ENCODE data around the gene BHLHE40.
A peak's percentile ranks its signal among the peaks of the same experiment; 100 is the strongest.

BHLHE40 gene

GRCh38 chr3:5001135-5001534, 21.9 kb downstream of the BHLHE40 start:
- no peak for DNase-seq (ENCODE audit: low read depth in 2 of 2)

- DNase-seq (ENCODE audit: low read depth in 2 of 2): no peak
Measured at GRCh38 chr3:5001805-5002173, 22.6 kb downstream of the BHLHE40 start.

- peak; percentile 40 to 61 for DNase-seq (ENCODE audit: low read depth in 2 of 2)
Measured at GRCh38 chr3:5002174-5002870, 23.1 kb downstream of the BHLHE40 start.

GRCh38 chr3:5002871-5003247, 23.6 kb downstream of the BHLHE40 start:
- no peak for DNase-seq (ENCODE audit: low read depth in 2 of 2)

- no peak for DNase-seq (ENCODE audit: low read depth in 2 of 2)
Measured at GRCh38 chr3:5004319-5005152, 25.3 kb downstream of the BHLHE40 start.

GRCh38 chr3:5005367-5005766, 26.1 kb downstream of the BHLHE40 start:
- no peak for DNase-seq (ENCODE audit: low read depth in 2 of 2)

GRCh38 chr3:5006755-5007202, 27.5 kb downstream of the BHLHE40 start:
- peak; percentile 49 to 77 for DNase-seq (ENCODE audit: low read depth in 2 of 2)

- no peak for DNase-seq (ENCODE audit: low read depth in 2 of 2)
Measured at GRCh38 chr3:5007873-5008272, 28.6 kb downstream of the BHLHE40 start.

GRCh38 chr3:5009506-5010109, 30.4 kb downstream of the BHLHE40 start:
- DNase-seq (ENCODE audit: low read depth in 2 of 2): no peak

- DNase-seq (ENCODE audit: low read depth in 2 of 2): no peak
Measured at GRCh38 chr3:5010140-5010539, 30.9 kb downstream of the BHLHE40 start.

- DNase-seq (ENCODE audit: low read depth in 2 of 2): no peak
Measured at GRCh38 chr3:5010706-5011554, 31.7 kb downstream of the BHLHE40 start.

- no peak for DNase-seq (ENCODE audit: low read depth in 2 of 2)
Measured at GRCh38 chr3:5011555-5012256, 32.5 kb downstream of the BHLHE40 start.

- DNase-seq (ENCODE audit: low read depth in 2 of 2): no peak
Measured at GRCh38 chr3:5012367-5012766, 33.1 kb downstream of the BHLHE40 start.

GRCh38 chr3:5013021-5013906, 34.0 kb downstream of the BHLHE40 start:
- no peak for DNase-seq (ENCODE audit: low read depth in 2 of 2)

GRCh38 chr3:5014391-5014790, 35.2 kb downstream of the BHLHE40 start:
- DNase-seq (ENCODE audit: low read depth in 2 of 2): no peak

GRCh38 chr3:5015056-5015455, 35.8 kb downstream of the BHLHE40 start:
- no peak for DNase-seq (ENCODE audit: low read depth in 2 of 2)

- no peak for DNase-seq (ENCODE audit: low read depth in 2 of 2)
Measured at GRCh38 chr3:5016211-5017161, 37.2 kb downstream of the BHLHE40 start.

- DNase-seq (ENCODE audit: low read depth in 2 of 2): no peak
Measured at GRCh38 chr3:5017925-5018531, 38.8 kb downstream of the BHLHE40 start.
